Measurements from ENCODE around the gene ADGRL3. TPM values are rescaled to one million over a fixed set of nuclear protein-coding genes. Genes with fewer than 3 reads are reported as not detected.
"Not testable (repeated sequence)": the region's sequence is repeated elsewhere in the genome, so short reads cannot be mapped to it uniquely, and the experiment has no call there.

Gene ADGRL3
- polyA plus RNA-seq, 1 experiment = 0.35 TPM

GRCh38 chr4:61336916-61337315 lies 136.8 kb downstream of the ADGRL3 start:
- CTCF ChIA-PET = interaction anchor here (0.6 kb wide), 1 partner anchor 29 kb away, joined by 3 read pairs; no protein-coding TSS in a partner anchor
- Histone ChIP-seq H3K4me3 (ENCODE audit: low read depth, low read length) (no peak overlapping the region), H3K27me3 (ENCODE audit: control insufficient read depth, insufficient read depth, low read length) (no peaks in the 10 kb centered on the region), H3K9me3 (ENCODE audit: control insufficient read depth, insufficient read depth, low read length) (no peaks in the 10 kb centered on the region), H3K27ac (ENCODE audit: low read depth, low read length) (no peak overlapping the region)
- TF ChIP-seq CTCF (IDR thresholded peaks at IDR 0.05; ENCODE audit: low read depth, low read length) = no peak
- DNase-seq (ENCODE audit: low read depth, low spot score) = no peak
- POLR2A ChIA-PET = no interaction called here

GRCh38 chr4:61342061-61342460 lies 141.9 kb downstream of the ADGRL3 start:
- Histone ChIP-seq H3K4me3 (ENCODE audit: low read depth, low read length) (no peak overlapping the region), H3K27ac (ENCODE audit: low read depth, low read length) (no peak overlapping the region), H3K9me3 (ENCODE audit: control insufficient read depth, insufficient read depth, low read length) (no peaks in the 10 kb centered on the region), H3K27me3 (ENCODE audit: control insufficient read depth, insufficient read depth, low read length) (no peaks in the 10 kb centered on the region)
- TF ChIP-seq CTCF (IDR thresholded peaks at IDR 0.05; ENCODE audit: low read depth, low read length) = no peak
- no peak for DNase-seq (ENCODE audit: low read depth, low spot score)
- ChIA-PET POLR2A (no interaction called here), CTCF (no interaction called here)

- CTCF ChIA-PET = no interaction called here
- Histone ChIP-seq H3K27ac (ENCODE audit: low read depth, low read length) (no peak overlapping the region), H3K27me3 (ENCODE audit: control insufficient read depth, insufficient read depth, low read length) (no peaks in the 10 kb centered on the region), H3K9me3 (ENCODE audit: control insufficient read depth, insufficient read depth, low read length) (no peaks in the 10 kb centered on the region), H3K4me3 (ENCODE audit: low read depth, low read length) (no peak overlapping the region)
- POLR2A ChIA-PET = no interaction called here
- DNase-seq (ENCODE audit: low read depth, low spot score) = no peak
- TF ChIP-seq CTCF (IDR thresholded peaks at IDR 0.05; ENCODE audit: low read depth, low read length) = no peak
Measured at GRCh38 chr4:61350932-61351331, 150.8 kb downstream of the ADGRL3 start.

- Histone ChIP-seq H3K9me3 (ENCODE audit: control insufficient read depth, insufficient read depth, low read length) (no peaks in the 10 kb centered on the region), H3K27me3 (ENCODE audit: control insufficient read depth, insufficient read depth, low read length) (no peaks in the 10 kb centered on the region), H3K27ac (ENCODE audit: low read depth, low read length) (no peak overlapping the region), H3K4me3 (ENCODE audit: low read depth, low read length) (no peak overlapping the region)
- POLR2A ChIA-PET = no interaction called here
- no peak for DNase-seq (ENCODE audit: low read depth, low spot score)
- no peak for TF ChIP-seq CTCF (IDR thresholded peaks at IDR 0.05; ENCODE audit: low read depth, low read length)
- CTCF ChIA-PET = no interaction called here
Measured at GRCh38 chr4:61356696-61357095, 156.6 kb downstream of the ADGRL3 start.

- DNase-seq (ENCODE audit: low read depth, low spot score) = no peak
- H3K27ac ChIP-seq (ENCODE audit: low read depth, low read length) = no peak overlapping the region
- H3K27me3 ChIP-seq (ENCODE audit: control insufficient read depth, insufficient read depth, low read length) = no peaks in the 10 kb centered on the region
- no peak overlapping the region for H3K4me3 ChIP-seq (ENCODE audit: low read depth, low read length)
- CTCF ChIA-PET = no interaction called here
- no peaks in the 10 kb centered on the region for H3K9me3 ChIP-seq (ENCODE audit: control insufficient read depth, insufficient read depth, low read length)
- POLR2A ChIA-PET = no interaction called here
- no peak for TF ChIP-seq CTCF (IDR thresholded peaks at IDR 0.05; ENCODE audit: low read depth, low read length)
Measured at GRCh38 chr4:61359301-61359700, 159.2 kb downstream of the ADGRL3 start.

GRCh38 chr4:61372817-61373216 lies 172.7 kb downstream of the ADGRL3 start:
- H3K9me3 ChIP-seq (ENCODE audit: control insufficient read depth, insufficient read depth, low read length); CTCF ChIA-PET; H3K4me3 ChIP-seq (ENCODE audit: low read depth, low read length); POLR2A ChIA-PET; H3K27ac ChIP-seq (ENCODE audit: low read depth, low read length); DNase-seq (ENCODE audit: low read depth, low spot score); H3K27me3 ChIP-seq (ENCODE audit: control insufficient read depth, insufficient read depth, low read length): not testable (repeated sequence)
